ENCODE data around the gene OGDH. TPM values are rescaled to one million over a fixed set of nuclear protein-coding genes. Genes with fewer than 3 reads are reported as not detected.
"Not testable (repeated sequence)": the region's sequence is repeated elsewhere in the genome, so short reads cannot be mapped to it uniquely, and the experiment has no call there.

Gene OGDH
- total RNA-seq, 1 donor from 2014 or later = 73.7 TPM

DNA sequence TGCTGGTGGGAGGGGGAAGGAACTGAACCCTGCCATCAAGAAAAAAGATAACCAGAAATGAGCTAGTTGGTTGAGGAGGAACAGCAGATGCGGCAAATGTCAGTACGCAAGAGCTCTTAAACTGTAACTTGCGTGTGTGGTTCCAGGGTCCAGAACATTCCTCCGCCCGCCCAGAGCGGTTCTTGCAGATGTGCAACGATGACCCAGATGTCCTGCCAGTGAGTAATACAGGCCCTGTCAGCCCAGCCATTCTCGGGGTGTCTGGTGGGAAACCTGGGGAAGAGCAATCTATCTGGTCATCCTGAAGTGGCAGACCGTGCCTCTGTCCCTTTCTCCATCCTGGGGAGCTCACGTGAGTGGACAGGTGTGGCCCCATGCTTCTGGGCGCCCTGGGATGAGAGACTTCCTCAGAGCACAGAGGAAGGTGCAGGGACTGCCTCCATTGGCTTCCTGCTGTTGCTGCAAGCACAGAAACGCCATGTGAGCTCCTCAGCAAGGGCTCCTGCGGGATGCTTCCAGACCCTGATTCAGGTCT is 91.7 kb downstream of the OGDH start:
- no peak for TF ChIP-seq EZH2 (IDR thresholded peaks at IDR 0.05; ENCODE audit: insufficient read depth, low read length)
- TF ChIP-seq CTCF (IDR thresholded peaks at IDR 0.05; ENCODE audit: insufficient read depth, low read depth, low read length) = no peak
- no peak overlapping the region for H3K4me2 ChIP-seq (ENCODE audit: low read length)
- Mint-ChIP-seq H3K36me3 (ENCODE audit: low read depth, unreplicated experiment) (peaks cover 57% of the 10 kb centered on the region), H3K27ac (ENCODE audit: unreplicated experiment) (no peak overlapping the region), H3K4me3 (ENCODE audit: unreplicated experiment) (no peak overlapping the region), H3K9me3 (ENCODE audit: unreplicated experiment) (peaks cover 2% of the 10 kb centered on the region), H3K27me3 (ENCODE audit: low read depth, unreplicated experiment) (no peaks in the 10 kb centered on the region), H3K4me1 (ENCODE audit: low read depth, unreplicated experiment) (peaks cover 7% of the 10 kb centered on the region)
- no peak overlapping the region for H2AFZ ChIP-seq (ENCODE audit: low read depth, low read length)
- FAIRE-seq (no peak), DNase-seq (ENCODE audit: low read depth) (no peak)
- peaks cover 9% of the 10 kb centered on the region for H3K36me3 ChIP-seq (ENCODE audit: insufficient read depth, low read length)
- no peak overlapping the region for H3K9ac ChIP-seq (ENCODE audit: low read length)
- H4K20me1 ChIP-seq (ENCODE audit: insufficient read depth, low read length) = no peaks in the 10 kb centered on the region
- H3K27me3 ChIP-seq (ENCODE audit: insufficient read depth, low read length) = no peaks in the 10 kb centered on the region
- no peak overlapping the region for H3K27ac ChIP-seq (ENCODE audit: low read depth, low read length)
- no peaks in the 10 kb centered on the region for H3K79me2 ChIP-seq (ENCODE audit: insufficient read depth, low read length)
- H3K9me3 ChIP-seq (ENCODE audit: insufficient read depth, low read depth, low read length) = no peaks in the 10 kb centered on the region
- peaks cover 11% of the 10 kb centered on the region for H3K4me1 ChIP-seq (ENCODE audit: insufficient read depth, low read length)
- H3K4me3 ChIP-seq (ENCODE audit: insufficient read depth, low read depth, low read length) = no peak overlapping the region

- H3K27ac Mint-ChIP-seq (ENCODE audit: unreplicated experiment); H3K27ac ChIP-seq (ENCODE audit: low read depth, low read length); H3K9me3 ChIP-seq (ENCODE audit: insufficient read depth, low read depth, low read length); H3K4me1 ChIP-seq (ENCODE audit: insufficient read depth, low read length); H3K9me3 Mint-ChIP-seq (ENCODE audit: unreplicated experiment); DNase-seq (ENCODE audit: low read depth); H3K4me3 ChIP-seq (ENCODE audit: insufficient read depth, low read depth, low read length); H3K4me2 ChIP-seq (ENCODE audit: low read length); H3K4me3 Mint-ChIP-seq (ENCODE audit: unreplicated experiment); H4K20me1 ChIP-seq (ENCODE audit: insufficient read depth, low read length); H3K36me3 ChIP-seq (ENCODE audit: insufficient read depth, low read length); H3K4me1 Mint-ChIP-seq (ENCODE audit: low read depth, unreplicated experiment); H3K79me2 ChIP-seq (ENCODE audit: insufficient read depth, low read length); H3K9ac ChIP-seq (ENCODE audit: low read length); FAIRE-seq; H3K27me3 ChIP-seq (ENCODE audit: insufficient read depth, low read length); H2AFZ ChIP-seq (ENCODE audit: low read depth, low read length); H3K27me3 Mint-ChIP-seq (ENCODE audit: low read depth, unreplicated experiment): not testable (repeated sequence)
- peaks cover 54% of the 10 kb centered on the region for H3K36me3 Mint-ChIP-seq (ENCODE audit: low read depth, unreplicated experiment)
Observed at GRCh38 chr7:44699598-44699997, 93.2 kb downstream of the OGDH start.

DNA sequence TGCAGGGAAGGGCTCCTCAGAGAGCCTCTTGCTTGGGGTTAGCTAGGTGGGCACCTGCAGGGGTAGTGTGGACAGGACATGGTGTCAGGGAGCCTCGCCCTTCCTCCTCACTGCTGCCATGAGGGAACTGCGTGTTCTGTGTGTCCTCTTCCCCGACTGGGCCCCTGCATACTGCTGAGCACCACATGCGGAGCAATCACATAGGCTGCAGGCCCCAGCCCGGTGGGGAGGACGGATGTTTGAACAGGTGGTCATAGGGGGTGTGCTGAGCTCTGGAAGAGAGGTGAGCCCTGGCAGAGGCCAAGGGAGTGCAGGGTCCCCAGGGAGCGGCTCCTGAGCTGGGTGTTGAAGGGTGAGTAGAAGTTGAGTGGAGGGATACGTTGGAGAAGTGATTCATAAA is 93.9 kb downstream of the OGDH start:
- DNase-seq (ENCODE audit: low read depth) = no peak
- no peaks in the 10 kb centered on the region for H3K27me3 Mint-ChIP-seq (ENCODE audit: low read depth, unreplicated experiment)
- Histone ChIP-seq H3K4me1 (ENCODE audit: insufficient read depth, low read length) (no peaks in the 10 kb centered on the region), H3K9me3 (ENCODE audit: insufficient read depth, low read depth, low read length) (no peaks in the 10 kb centered on the region), H3K4me2 (ENCODE audit: low read length) (no peak overlapping the region), H3K36me3 (ENCODE audit: insufficient read depth, low read length) (peaks cover 9% of the 10 kb centered on the region), H3K79me2 (ENCODE audit: insufficient read depth, low read length) (no peaks in the 10 kb centered on the region), H3K4me3 (ENCODE audit: insufficient read depth, low read depth, low read length) (no peak overlapping the region), H3K27ac (ENCODE audit: low read depth, low read length) (no peak overlapping the region), H3K9ac (ENCODE audit: low read length) (no peak overlapping the region), H3K27me3 (ENCODE audit: insufficient read depth, low read length) (no peaks in the 10 kb centered on the region), H4K20me1 (ENCODE audit: insufficient read depth, low read length) (no peaks in the 10 kb centered on the region), H2AFZ (ENCODE audit: low read depth, low read length) (no peak overlapping the region)
- H3K36me3 Mint-ChIP-seq (ENCODE audit: low read depth, unreplicated experiment) = peaks cover 55% of the 10 kb centered on the region
- TF ChIP-seq CTCF (IDR thresholded peaks at IDR 0.05; ENCODE audit: insufficient read depth, low read depth, low read length) (no peak), EZH2 (IDR thresholded peaks at IDR 0.05; ENCODE audit: insufficient read depth, low read length) (no peak)
- FAIRE-seq = no peak
- no peak overlapping the region for H3K27ac Mint-ChIP-seq (ENCODE audit: unreplicated experiment)
- peaks cover 2% of the 10 kb centered on the region for H3K9me3 Mint-ChIP-seq (ENCODE audit: unreplicated experiment)
- no peaks in the 10 kb centered on the region for H3K4me1 Mint-ChIP-seq (ENCODE audit: low read depth, unreplicated experiment)
- no peak overlapping the region for H3K4me3 Mint-ChIP-seq (ENCODE audit: unreplicated experiment)

DNA sequence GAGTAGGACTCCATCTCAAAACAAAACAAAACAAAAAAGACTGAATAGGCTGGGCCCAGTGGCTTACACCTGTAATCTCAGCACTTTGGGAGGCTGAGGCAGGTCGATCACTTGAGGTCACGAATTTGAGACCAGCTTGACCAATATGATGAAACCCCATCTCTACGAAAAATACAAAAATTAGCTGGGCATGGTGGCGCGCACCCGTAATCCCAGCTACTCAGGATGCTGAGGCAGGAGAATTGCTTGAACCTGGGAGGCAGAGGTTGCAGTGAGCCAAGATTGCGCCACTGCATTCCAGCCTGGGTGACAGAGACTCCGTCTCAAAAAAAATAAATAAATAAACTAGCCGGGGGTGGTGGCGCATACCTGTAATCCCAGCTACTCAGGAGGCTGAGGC is 97.0 kb downstream of the OGDH start:
- not testable (repeated sequence) for H3K9me3 Mint-ChIP-seq (ENCODE audit: unreplicated experiment); H3K4me1 ChIP-seq (ENCODE audit: insufficient read depth, low read length); H3K79me2 ChIP-seq (ENCODE audit: insufficient read depth, low read length); H3K4me1 Mint-ChIP-seq (ENCODE audit: low read depth, unreplicated experiment); H3K27me3 Mint-ChIP-seq (ENCODE audit: low read depth, unreplicated experiment); H3K27ac Mint-ChIP-seq (ENCODE audit: unreplicated experiment); H4K20me1 ChIP-seq (ENCODE audit: insufficient read depth, low read length); H3K36me3 ChIP-seq (ENCODE audit: insufficient read depth, low read length); H3K4me3 Mint-ChIP-seq (ENCODE audit: unreplicated experiment); H3K4me3 ChIP-seq (ENCODE audit: insufficient read depth, low read depth, low read length); DNase-seq (ENCODE audit: low read depth); H3K27me3 ChIP-seq (ENCODE audit: insufficient read depth, low read length); H3K9ac ChIP-seq (ENCODE audit: low read length); H2AFZ ChIP-seq (ENCODE audit: low read depth, low read length); FAIRE-seq; H3K9me3 ChIP-seq (ENCODE audit: insufficient read depth, low read depth, low read length); H3K4me2 ChIP-seq (ENCODE audit: low read length); H3K27ac ChIP-seq (ENCODE audit: low read depth, low read length)
- peaks cover 39% of the 10 kb centered on the region for H3K36me3 Mint-ChIP-seq (ENCODE audit: low read depth, unreplicated experiment)
